Skin of body (tissue), 2 donors: Measurements from ENCODE around the gene ANXA3. TPM values are rescaled to one million over a fixed set of nuclear protein-coding genes. Genes with fewer than 3 reads are reported as not detected.
"Not testable (repeated sequence)": the region's sequence is repeated elsewhere in the genome, so short reads cannot be mapped to it uniquely, and the experiment has no call there.

Experiments
- DNase-seq: peaks from one replicate; lab custom pipeline; 2025; lab: John Stamatoyannopoulos, UW
- total RNA-seq: library from RNA; depleted of rRNA; stranded (reverse); fragments of >200 nt; gene quantifications from one replicate; pipeline ENCODE4 v1.2.3, GENCODE V29; 2014

Gene ANXA3
- total RNA-seq = 50.7 TPM

GRCh38 chr4:78551420-78552351, at the start of gene ANXA3:
Gene ANXA3, plus strand, starts transcription at chr4:78551770. Its CDS starts 2,704 bp downstream, at chr4:78554474.
- DNase-seq = no peak

- not testable (repeated sequence) for DNase-seq
Measured at GRCh38 chr4:78506260-78506659, 45.3 kb upstream of the ANXA3 start.

GRCh38 chr4:78509043-78509442, 42.5 kb upstream of the ANXA3 start:
- DNase-seq = no peak

- DNase-seq = no peak
Measured at GRCh38 chr4:78510108-78510507, 41.5 kb upstream of the ANXA3 start.

GRCh38 chr4:78510681-78511080, 40.9 kb upstream of the ANXA3 start:
- DNase-seq = no peak

GRCh38 chr4:78512357-78512920, 39.1 kb upstream of the ANXA3 start:
- DNase-seq = no peak

- DNase-seq = no peak
Measured at GRCh38 chr4:78513411-78513975, 38.1 kb upstream of the ANXA3 start.

GRCh38 chr4:78517050-78517652, 34.4 kb upstream of the ANXA3 start:
- DNase-seq = peak; percentile 33

- no peak for DNase-seq
Measured at GRCh38 chr4:78518561-78518960, 33.0 kb upstream of the ANXA3 start.

- DNase-seq = no peak
Measured at GRCh38 chr4:78519962-78520361, 31.6 kb upstream of the ANXA3 start.

- peak; percentile 59 for DNase-seq
Measured at GRCh38 chr4:78520808-78521226, 30.8 kb upstream of the ANXA3 start.

GRCh38 chr4:78524009-78524408, 27.6 kb upstream of the ANXA3 start:
- DNase-seq = no peak

- no peak for DNase-seq
Measured at GRCh38 chr4:78525559-78525958, 26.0 kb upstream of the ANXA3 start.

- no peak for DNase-seq
Measured at GRCh38 chr4:78527103-78527502, 24.5 kb upstream of the ANXA3 start.

- DNase-seq = no peak
Measured at GRCh38 chr4:78527555-78527954, 24.0 kb upstream of the ANXA3 start.

GRCh38 chr4:78528327-78528726, 23.2 kb upstream of the ANXA3 start:
- DNase-seq = peak; percentile 30

- DNase-seq = no peak
Measured at GRCh38 chr4:78529569-78530209, 21.9 kb upstream of the ANXA3 start.

GRCh38 chr4:78532046-78532445, 19.5 kb upstream of the ANXA3 start:
- DNase-seq = no peak

GRCh38 chr4:78533854-78534253, 17.7 kb upstream of the ANXA3 start:
- no peak for DNase-seq

GRCh38 chr4:78534286-78534955, 17.1 kb upstream of the ANXA3 start:
- peak; percentile 12 for DNase-seq

- no peak for DNase-seq
Measured at GRCh38 chr4:78542373-78542772, 9.2 kb upstream of the ANXA3 start.
